ENCODE data around the gene ATXN7L2.

Gene ATXN7L2

DNA sequence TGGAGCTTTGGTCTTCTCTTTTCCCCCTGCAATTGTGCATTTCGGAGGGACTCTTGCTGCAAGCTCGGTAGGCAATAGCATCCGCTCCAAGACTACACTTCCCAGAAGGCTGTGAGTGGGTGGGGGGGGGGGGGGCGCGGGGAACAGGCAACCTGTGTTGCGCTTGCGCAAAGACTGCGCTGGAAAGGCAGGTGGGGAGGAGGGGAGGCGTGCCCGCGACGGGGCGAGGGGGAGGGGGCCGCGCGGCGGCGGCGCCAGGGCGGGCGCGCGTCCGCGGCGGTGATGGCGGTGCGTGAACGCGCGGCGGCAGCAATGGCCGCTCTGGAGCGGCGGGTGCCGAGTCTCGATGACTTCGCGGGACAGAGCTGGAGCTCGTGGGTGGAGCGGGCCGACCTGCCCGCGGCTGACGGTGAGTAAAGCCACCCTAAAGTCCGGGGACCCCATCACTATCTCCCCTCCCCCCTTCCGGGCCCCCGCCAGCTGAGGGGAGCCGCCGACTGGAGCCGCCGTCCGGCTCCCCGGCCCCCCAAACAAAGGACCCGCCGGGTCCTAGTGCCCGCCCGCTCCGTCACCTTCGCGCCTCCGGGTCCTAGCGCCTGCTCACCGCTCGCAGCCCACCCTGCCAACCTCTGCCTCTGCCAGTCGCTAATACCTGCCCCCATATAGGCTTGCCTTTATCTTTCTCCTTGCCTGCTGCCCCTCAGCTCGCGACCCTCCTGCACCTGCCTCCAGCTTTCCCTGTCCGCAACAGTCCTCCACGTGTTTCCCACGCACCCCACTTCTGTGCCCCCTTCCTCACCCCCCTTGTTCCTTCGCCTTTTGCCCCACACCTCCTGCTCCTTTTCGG lies at the start of gene ATXN7L2 (continued):
- TF ChIP-seq GLI4 (tag by site-specific recombination; IDR thresholded peaks at IDR 0.05) (peak; percentile 98), ZNF626 (tag by site-specific recombination; IDR thresholded peaks at IDR 0.05) (no peak), ZNF174 (tag by site-specific recombination; IDR thresholded peaks at IDR 0.05) (no peak), REPIN1 (tag by site-specific recombination; IDR thresholded peaks at IDR 0.05; ENCODE audit: low read depth) (peak; percentile 97; the same call in 1 of the 2 replicates), ZNF140 (tag by site-specific recombination; IDR thresholded peaks at IDR 0.05) (no peak; the same call in 1 of the 2 replicates), ZNF571 (tag by site-specific recombination; IDR thresholded peaks at IDR 0.05) (no peak), ZNF239 (tag by site-specific recombination; IDR thresholded peaks at IDR 0.05) (peak; percentile 64), RBAK (tag by site-specific recombination; IDR thresholded peaks at IDR 0.05) (no peak), BCL11A (tag by site-specific recombination; IDR thresholded peaks at IDR 0.05; ENCODE audit: low read depth) (peak; percentile 83), ZNF549 (tag by site-specific recombination; IDR thresholded peaks at IDR 0.05) (no peak), ZNF354C (tag by site-specific recombination; IDR thresholded peaks at IDR 0.05; ENCODE audit: borderline replicate concordance, low read depth) (no peak), MYNN (tag by site-specific recombination; IDR thresholded peaks at IDR 0.05; ENCODE audit: borderline replicate concordance) (peak; percentile 69), ZNF514 (tag by site-specific recombination; IDR thresholded peaks at IDR 0.05) (no peak), ZNF155 (tag by site-specific recombination; IDR thresholded peaks at IDR 0.05) (no peak; the same call in 1 of the 2 replicates), ZNF184 (tag by site-specific recombination; IDR thresholded peaks at IDR 0.05) (peak; percentile 94), ZBTB7A (tag by site-specific recombination; IDR thresholded peaks at IDR 0.05; ENCODE audit: low read depth) (peak; percentile 100), GLI2 (tag by site-specific recombination; IDR thresholded peaks at IDR 0.05; ENCODE audit: borderline replicate concordance, low read depth) (no peak), ZNF121 (tag by site-specific recombination; IDR thresholded peaks at IDR 0.05) (peak; percentile 70; the same call in 1 of the 2 replicates), ZNF473 (tag by site-specific recombination; IDR thresholded peaks at IDR 0.05) (no peak), ZNF132 (tag by site-specific recombination; IDR thresholded peaks at IDR 0.05; ENCODE audit: borderline replicate concordance) (no peak), ZNF707 (tag by site-specific recombination; IDR thresholded peaks at IDR 0.05) (peak; percentile 81), ZNF133 (tag by site-specific recombination; IDR thresholded peaks at IDR 0.05) (peak; percentile 49; the same call in 1 of the 2 replicates), SETDB1 (IDR thresholded peaks at IDR 0.05; ENCODE audit: insufficient read length, low read length) (no peak), ZNF664 (tag by site-specific recombination; IDR thresholded peaks at IDR 0.05) (peak; percentile 43; the same call in 1 of the 2 replicates), ZNF596 (tag by site-specific recombination; IDR thresholded peaks at IDR 0.05) (peak; percentile 18; the same call in 1 of the 2 replicates)
- TF ChIP-seq, protein P1, sequence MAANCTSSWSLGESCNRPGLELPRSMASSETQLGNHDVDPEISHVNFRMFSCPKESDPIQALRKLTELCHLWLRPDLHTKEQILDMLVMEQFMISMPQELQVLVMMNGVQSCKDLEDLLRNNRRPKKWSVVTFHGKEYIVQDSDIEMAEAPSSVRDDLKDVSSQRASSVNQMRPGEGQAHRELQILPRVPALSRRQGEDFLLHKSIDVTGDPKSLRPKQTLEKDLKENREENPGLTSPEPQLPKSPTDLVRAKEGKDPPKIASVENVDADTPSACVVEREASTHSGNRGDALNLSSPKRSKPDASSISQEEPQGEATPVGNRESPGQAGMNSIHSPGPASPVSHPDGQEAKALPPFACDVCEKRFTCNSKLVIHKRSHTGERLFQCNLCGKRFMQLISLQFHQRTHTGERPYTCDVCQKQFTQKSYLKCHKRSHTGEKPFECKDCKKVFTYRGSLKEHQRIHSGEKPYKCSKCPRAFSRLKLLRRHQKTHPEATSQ (tag by site-specific recombination; IDR thresholded peaks at IDR 0.05), result peak; percentile 92
- TF ChIP-seq, protein P2, sequence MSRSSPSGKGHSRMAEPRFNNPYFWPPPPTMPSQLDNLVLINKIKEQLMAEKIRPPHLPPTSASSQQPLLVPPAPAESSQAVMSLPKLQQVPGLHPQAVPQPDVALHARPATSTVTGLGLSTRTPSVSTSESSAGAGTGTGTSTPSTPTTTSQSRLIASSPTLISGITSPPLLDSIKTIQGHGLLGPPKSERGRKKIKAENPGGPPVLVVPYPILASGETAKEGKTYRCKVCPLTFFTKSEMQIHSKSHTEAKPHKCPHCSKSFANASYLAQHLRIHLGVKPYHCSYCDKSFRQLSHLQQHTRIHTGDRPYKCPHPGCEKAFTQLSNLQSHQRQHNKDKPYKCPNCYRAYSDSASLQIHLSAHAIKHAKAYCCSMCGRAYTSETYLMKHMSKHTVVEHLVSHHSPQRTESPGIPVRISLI (tag by site-specific recombination; IDR thresholded peaks at IDR 0.05), result no peak
- TF ChIP-seq, protein P3, sequence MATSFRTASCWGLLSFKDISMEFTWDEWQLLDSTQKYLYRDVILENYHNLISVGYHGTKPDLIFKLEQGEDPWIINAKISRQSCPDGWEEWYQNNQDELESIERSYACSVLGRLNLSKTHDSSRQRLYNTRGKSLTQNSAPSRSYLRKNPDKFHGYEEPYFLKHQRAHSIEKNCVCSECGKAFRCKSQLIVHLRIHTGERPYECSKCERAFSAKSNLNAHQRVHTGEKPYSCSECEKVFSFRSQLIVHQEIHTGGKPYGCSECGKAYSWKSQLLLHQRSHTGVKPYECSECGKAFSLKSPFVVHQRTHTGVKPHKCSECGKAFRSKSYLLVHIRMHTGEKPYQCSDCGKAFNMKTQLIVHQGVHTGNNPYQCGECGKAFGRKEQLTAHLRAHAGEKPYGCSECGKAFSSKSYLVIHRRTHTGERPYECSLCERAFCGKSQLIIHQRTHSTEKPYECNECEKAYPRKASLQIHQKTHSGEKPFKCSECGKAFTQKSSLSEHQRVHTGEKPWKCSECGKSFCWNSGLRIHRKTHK (tag by site-specific recombination; IDR thresholded peaks at IDR 0.05), result no peak
- TF ChIP-seq, protein P4, sequence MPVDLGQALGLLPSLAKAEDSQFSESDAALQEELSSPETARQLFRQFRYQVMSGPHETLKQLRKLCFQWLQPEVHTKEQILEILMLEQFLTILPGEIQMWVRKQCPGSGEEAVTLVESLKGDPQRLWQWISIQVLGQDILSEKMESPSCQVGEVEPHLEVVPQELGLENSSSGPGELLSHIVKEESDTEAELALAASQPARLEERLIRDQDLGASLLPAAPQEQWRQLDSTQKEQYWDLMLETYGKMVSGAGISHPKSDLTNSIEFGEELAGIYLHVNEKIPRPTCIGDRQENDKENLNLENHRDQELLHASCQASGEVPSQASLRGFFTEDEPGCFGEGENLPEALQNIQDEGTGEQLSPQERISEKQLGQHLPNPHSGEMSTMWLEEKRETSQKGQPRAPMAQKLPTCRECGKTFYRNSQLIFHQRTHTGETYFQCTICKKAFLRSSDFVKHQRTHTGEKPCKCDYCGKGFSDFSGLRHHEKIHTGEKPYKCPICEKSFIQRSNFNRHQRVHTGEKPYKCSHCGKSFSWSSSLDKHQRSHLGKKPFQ (tag by site-specific recombination; IDR thresholded peaks at IDR 0.05), result 0 out of 2 replicates have a peak, but pooled peaks have one; percentile 16
- TF ChIP-seq, protein P5, sequence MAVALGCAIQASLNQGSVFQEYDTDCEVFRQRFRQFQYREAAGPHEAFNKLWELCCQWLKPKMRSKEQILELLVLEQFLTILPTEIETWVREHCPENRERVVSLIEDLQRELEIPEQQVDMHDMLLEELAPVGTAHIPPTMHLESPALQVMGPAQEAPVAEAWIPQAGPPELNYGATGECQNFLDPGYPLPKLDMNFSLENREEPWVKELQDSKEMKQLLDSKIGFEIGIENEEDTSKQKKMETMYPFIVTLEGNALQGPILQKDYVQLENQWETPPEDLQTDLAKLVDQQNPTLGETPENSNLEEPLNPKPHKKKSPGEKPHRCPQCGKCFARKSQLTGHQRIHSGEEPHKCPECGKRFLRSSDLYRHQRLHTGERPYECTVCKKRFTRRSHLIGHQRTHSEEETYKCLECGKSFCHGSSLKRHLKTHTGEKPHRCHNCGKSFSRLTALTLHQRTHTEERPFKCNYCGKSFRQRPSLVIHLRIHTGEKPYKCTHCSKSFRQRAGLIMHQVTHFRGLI (tag by site-specific recombination; IDR thresholded peaks at IDR 0.05), result 0 out of 2 replicates have a peak, but pooled peaks have one; percentile 31
- TF ChIP-seq, protein P6, sequence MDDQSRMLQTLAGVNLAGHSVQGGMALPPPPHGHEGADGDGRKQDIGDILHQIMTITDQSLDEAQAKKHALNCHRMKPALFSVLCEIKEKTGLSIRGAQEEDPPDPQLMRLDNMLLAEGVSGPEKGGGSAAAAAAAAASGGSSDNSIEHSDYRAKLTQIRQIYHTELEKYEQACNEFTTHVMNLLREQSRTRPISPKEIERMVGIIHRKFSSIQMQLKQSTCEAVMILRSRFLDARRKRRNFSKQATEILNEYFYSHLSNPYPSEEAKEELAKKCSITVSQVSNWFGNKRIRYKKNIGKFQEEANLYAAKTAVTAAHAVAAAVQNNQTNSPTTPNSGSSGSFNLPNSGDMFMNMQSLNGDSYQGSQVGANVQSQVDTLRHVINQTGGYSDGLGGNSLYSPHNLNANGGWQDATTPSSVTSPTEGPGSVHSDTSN (CRISPR knock-in tag; IDR thresholded peaks at IDR 0.05), result peak; percentile 53; the same call in 1 of the 2 replicates
